IPS-20b (cell line): ENCODE measurements around the gene TTC21B.
A peak's percentile ranks its signal among the peaks of the same experiment; 100 is the strongest.

Experiments used
- H3K27ac ChIP-seq: one replicate; pipeline ENCODE4 v1.5.1; 2013; ENCODE audit warnings: low read length
- H3K27me3 ChIP-seq: 2 replicates; pipeline ENCODE4 v1.6.1; 2013; ENCODE audit warnings: mild to moderate bottlenecking, low read length, inconsistent platforms; ENCODE audit not compliant: insufficient read depth
- H3K36me3 ChIP-seq: 2 replicates; pipeline ENCODE4 v1.6.1; 2013; ENCODE audit warnings: low read depth, mild to moderate bottlenecking, inconsistent platforms, low read length, moderate library complexity; ENCODE audit not compliant: insufficient read depth
- H3K4me1 ChIP-seq: 2 replicates; pipeline ENCODE4 v1.6.1; 2013; ENCODE audit warnings: mild to moderate bottlenecking, control low read depth, inconsistent platforms, low read length, moderate library complexity; ENCODE audit not compliant: insufficient read depth
- H3K4me3 ChIP-seq: 2 replicates; pipeline ENCODE4 v1.5.1; 2013; ENCODE audit warnings: mild to moderate bottlenecking, low read length, inconsistent platforms
- H3K9ac ChIP-seq: 2 replicates; pipeline ENCODE4 v1.6.1; 2013; ENCODE audit warnings: low read depth, mild to moderate bottlenecking, inconsistent platforms, low read length, moderate library complexity
- H3K9me3 ChIP-seq: 2 replicates; pipeline ENCODE4 v1.6.1; 2013; ENCODE audit warnings: mild to moderate bottlenecking, low read depth, low read length, inconsistent platforms; ENCODE audit not compliant: insufficient read depth

TTC21B gene

GRCh38 chr2:165958313-165958960 is 4.9 kb upstream of the TTC21B start:
- H3K4me1 ChIP-seq, result 0 out of 2 replicates have a peak, but pooled peaks cover 6% of the 10 kb centered on the region
- no peak overlapping the region for H3K27ac ChIP-seq
- no peaks in the 10 kb centered on the region for H3K36me3 ChIP-seq
- no peak overlapping the region for H3K9ac ChIP-seq
- peaks cover 7% of the 10 kb centered on the region; the same call in 1 of the 2 replicates for H3K27me3 ChIP-seq
- no peak overlapping the region for H3K4me3 ChIP-seq
- no peaks in the 10 kb centered on the region for H3K9me3 ChIP-seq

DNA sequence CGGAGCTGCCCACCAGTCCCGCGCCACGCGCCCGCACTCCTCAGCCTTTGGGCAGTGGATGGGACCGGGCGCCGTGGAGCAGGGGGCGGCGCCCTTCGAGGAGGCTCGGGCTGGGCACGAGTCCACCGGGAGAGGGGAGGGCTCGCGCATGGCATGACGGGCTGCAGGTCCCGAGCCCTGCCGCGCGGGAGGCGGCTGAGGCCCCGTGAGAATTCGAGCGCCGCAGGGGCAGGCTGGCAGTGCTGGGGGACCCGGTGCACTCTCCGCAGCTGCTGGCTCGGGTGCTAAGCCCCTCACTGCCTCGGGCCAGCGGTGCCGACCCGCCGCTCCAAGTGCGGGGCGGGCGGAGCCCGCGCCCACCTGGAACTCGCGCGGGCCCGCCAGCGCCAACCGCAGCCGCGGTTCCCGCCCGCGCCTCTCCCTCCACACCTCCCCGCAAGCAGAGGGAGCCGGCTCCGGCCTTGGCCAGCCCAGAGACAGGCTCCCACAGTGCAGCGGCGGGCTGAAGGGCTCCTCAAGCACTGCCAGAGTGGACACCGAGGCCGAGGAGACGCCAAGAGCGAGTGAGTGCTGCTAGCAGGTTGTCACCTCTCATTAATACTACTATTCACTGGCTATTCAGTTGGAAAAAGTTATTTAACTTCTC is 3.6 kb upstream of the TTC21B start:
- Histone ChIP-seq H3K4me3 (no peak overlapping the region), H3K9me3 (no peaks in the 10 kb centered on the region), H3K27me3 (peaks cover 7% of the 10 kb centered on the region; the same call in 1 of the 2 replicates), H3K36me3 (no peaks in the 10 kb centered on the region), H3K9ac (no peak overlapping the region), H3K27ac (no peak overlapping the region), H3K4me1 (peaks cover 6% of the 10 kb centered on the region; the same call in 1 of the 2 replicates)

- H3K27ac ChIP-seq, result peak overlapping the region; percentile 78
- H3K4me3 ChIP-seq, result peak overlapping the region; percentile 95
- peaks cover 7% of the 10 kb centered on the region; the same call in 1 of the 2 replicates for H3K27me3 ChIP-seq
- H3K9me3 ChIP-seq, result no peaks in the 10 kb centered on the region
- peak overlapping the region; percentile 87 for H3K9ac ChIP-seq
- peaks cover 10% of the 10 kb centered on the region; the same call in 1 of the 2 replicates for H3K4me1 ChIP-seq
- peaks cover 13% of the 10 kb centered on the region; the same call in 1 of the 2 replicates for H3K36me3 ChIP-seq
Measured at GRCh38 chr2:165953306-165953654, 296 bp downstream of the TTC21B start.

DNA sequence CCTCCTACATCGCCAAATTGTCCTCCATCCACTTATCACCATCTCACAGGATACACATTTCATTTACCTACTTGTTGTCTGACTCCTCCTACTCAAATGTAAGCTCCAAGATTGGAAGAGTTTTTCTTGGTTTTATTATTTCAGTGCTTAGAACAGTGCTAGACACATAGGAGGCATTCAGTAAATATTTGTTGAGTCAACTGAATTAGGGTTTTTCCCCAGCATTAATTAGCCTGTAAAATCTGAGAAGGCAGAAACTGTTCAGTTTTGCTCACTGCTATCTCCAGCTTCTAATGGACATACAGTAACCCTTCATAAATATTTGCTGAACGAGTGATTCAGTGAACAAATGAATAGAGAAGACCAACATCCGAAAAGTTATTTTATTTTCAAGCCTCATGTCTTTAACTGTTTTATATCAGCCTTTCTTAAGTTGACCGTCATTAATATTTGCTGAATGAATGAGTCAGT is 800 bp downstream of the TTC21B start:
- Histone ChIP-seq H3K27ac (no peak overlapping the region), H3K4me3 (peak overlapping the region; percentile 95)

DNA sequence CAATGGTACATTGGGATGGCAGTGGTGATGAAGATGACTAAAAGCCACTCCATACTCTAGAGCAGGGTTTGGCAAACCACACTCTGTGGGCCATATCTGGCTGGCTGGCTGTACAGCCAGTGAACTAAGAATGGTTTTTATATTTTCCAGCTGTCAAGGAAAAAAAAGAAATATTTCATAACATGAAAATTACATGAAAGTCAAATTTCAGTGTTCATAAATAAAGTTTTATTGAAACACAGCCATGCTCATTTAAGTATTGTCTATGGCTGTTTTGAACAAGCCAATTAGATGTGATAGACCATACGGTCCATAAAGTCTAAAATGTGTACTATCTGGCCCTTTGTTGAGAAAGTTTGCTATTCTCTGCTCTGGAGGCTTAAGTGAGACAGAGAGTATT is 1.5 kb downstream of the TTC21B start:
- H3K27me3 ChIP-seq, result peaks cover 7% of the 10 kb centered on the region; the same call in 1 of the 2 replicates
- no peaks in the 10 kb centered on the region for H3K9me3 ChIP-seq
- peaks cover 10% of the 10 kb centered on the region; the same call in 1 of the 2 replicates for H3K4me1 ChIP-seq
- H3K36me3 ChIP-seq, result peaks cover 25% of the 10 kb centered on the region
- H3K4me3 ChIP-seq, result peak overlapping the region; percentile 95
- H3K9ac ChIP-seq, result peak overlapping the region; percentile 87; the same call in 1 of the 2 replicates
- H3K27ac ChIP-seq, result no peak overlapping the region

More for the DNA sequence above, 800 bp downstream of the TTC21B start:
- Histone ChIP-seq H3K9me3 (no peaks in the 10 kb centered on the region), H3K36me3 (peaks cover 18% of the 10 kb centered on the region; the same call in 1 of the 2 replicates), H3K4me1 (peaks cover 10% of the 10 kb centered on the region; the same call in 1 of the 2 replicates), H3K9ac (peak overlapping the region; percentile 87; the same call in 1 of the 2 replicates), H3K27me3 (peaks cover 7% of the 10 kb centered on the region; the same call in 1 of the 2 replicates)

GRCh38 chr2:165950438-165950837 is 3.1 kb downstream of the TTC21B start:
- Histone ChIP-seq H3K4me1 (peaks cover 10% of the 10 kb centered on the region; the same call in 1 of the 2 replicates), H3K27me3 (peaks cover 7% of the 10 kb centered on the region; the same call in 1 of the 2 replicates), H3K4me3 (no peak overlapping the region), H3K9me3 (no peaks in the 10 kb centered on the region), H3K27ac (no peak overlapping the region), H3K36me3 (peaks cover 30% of the 10 kb centered on the region), H3K9ac (no peak overlapping the region)

DNA sequence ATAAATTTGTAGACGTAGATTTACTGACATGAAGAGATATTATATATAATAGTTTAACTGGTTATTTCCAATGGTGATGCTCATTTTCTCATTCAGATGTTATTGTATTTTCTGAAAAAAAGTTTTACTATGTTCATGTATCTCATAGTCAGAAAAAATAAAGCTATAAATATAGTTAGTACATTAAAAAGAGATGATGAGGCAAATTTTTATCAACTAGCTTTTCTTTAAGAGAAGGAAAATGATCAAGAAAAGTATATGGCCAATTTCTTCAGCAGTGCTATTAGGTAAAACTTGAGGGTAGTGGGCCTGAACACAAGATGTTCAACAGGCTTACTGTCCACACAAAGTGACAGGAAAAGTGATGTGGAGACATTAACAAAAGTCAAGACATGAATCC is 11.7 kb downstream of the TTC21B start:
- Histone ChIP-seq H3K27ac (no peak overlapping the region), H3K4me3 (no peak overlapping the region), H3K4me1 (no peaks in the 10 kb centered on the region), H3K9ac (no peak overlapping the region), H3K9me3 (no peaks in the 10 kb centered on the region), H3K36me3 (peaks cover 76% of the 10 kb centered on the region), H3K27me3 (no peaks in the 10 kb centered on the region)

GRCh38 chr2:165938237-165938636 is 15.3 kb downstream of the TTC21B start:
- Histone ChIP-seq H3K9me3 (no peaks in the 10 kb centered on the region), H3K4me3 (no peak overlapping the region), H3K36me3 (peaks cover 64% of the 10 kb centered on the region), H3K4me1 (peaks cover 7% of the 10 kb centered on the region), H3K9ac (no peak overlapping the region), H3K27ac (no peak overlapping the region), H3K27me3 (no peaks in the 10 kb centered on the region)

GRCh38 chr2:165933211-165933910 is 20.2 kb downstream of the TTC21B start:
- Histone ChIP-seq H3K9ac (no peak overlapping the region), H3K9me3 (no peaks in the 10 kb centered on the region), H3K4me1 (peaks cover 9% of the 10 kb centered on the region), H3K27me3 (no peaks in the 10 kb centered on the region), H3K4me3 (no peak overlapping the region), H3K27ac (no peak overlapping the region), H3K36me3 (peaks cover 65% of the 10 kb centered on the region)

DNA sequence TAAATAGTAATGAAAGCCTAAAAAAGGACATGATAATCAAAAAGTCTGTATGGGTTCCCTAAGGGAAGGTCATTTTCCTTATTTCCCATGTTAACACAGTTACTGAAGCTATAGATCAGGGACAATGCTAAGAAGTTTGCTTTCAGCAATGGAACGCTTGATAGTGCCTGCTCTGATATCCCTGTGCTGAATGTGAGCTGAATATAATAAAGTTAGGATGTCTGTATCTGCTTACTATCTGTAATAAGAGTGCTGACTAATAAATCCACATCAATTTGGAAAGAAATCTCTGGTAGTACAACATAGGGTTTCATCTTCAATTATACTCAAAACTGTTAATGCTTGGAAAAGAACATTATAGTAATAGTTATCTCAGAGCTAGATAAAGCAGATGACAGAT is 25.8 kb downstream of the TTC21B start:
- Histone ChIP-seq H3K4me1 (no peaks in the 10 kb centered on the region), H3K9ac (no peak overlapping the region), H3K4me3 (no peak overlapping the region), H3K27ac (no peak overlapping the region), H3K9me3 (no peaks in the 10 kb centered on the region), H3K27me3 (no peaks in the 10 kb centered on the region), H3K36me3 (peaks cover 83% of the 10 kb centered on the region)

DNA sequence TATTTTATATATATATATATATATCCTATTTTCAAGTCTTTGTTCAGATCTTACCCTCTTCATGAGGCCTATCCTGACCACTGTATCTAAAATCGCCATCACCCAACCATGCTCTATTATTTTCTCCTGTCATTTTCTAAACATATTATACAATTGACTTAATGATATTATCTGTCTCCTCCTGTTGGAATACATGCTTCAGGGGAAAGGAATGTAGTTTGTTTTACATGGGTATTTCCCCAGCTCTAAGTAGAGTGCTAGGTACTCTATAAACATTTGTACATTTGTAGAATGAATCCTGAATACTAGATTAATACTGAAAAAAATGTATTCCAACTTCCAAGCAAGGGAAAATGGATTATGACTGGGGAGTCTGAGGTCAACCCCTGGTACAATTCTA is 26.2 kb downstream of the TTC21B start:
- no peaks in the 10 kb centered on the region for H3K9me3 ChIP-seq
- no peaks in the 10 kb centered on the region for H3K27me3 ChIP-seq
- peaks cover 83% of the 10 kb centered on the region for H3K36me3 ChIP-seq
- H3K27ac ChIP-seq, result no peak overlapping the region
- H3K4me1 ChIP-seq, result no peaks in the 10 kb centered on the region
- no peak overlapping the region for H3K4me3 ChIP-seq
- no peak overlapping the region for H3K9ac ChIP-seq
